Hepatic stellate cell (primary cell): Measurements from ENCODE around the gene ACSL1.
"Not testable (repeated sequence)": the region's sequence is repeated elsewhere in the genome, so short reads cannot be mapped to it uniquely, and the experiment has no call there.

ENCODE experiments used
- DNase-seq: peaks from one replicate; pipeline ENCODE4 v3.0.0; 2011; ENCODE audit warnings: low spot score

Gene ACSL1

GRCh38 chr4:184825896-184826690 is at the start of gene ACSL1:
Gene ACSL1, minus strand, starts transcription at chr4:184825968. Its CDS starts 22,454 bp downstream, at chr4:184803514.
- peak; percentile 87 for DNase-seq

- DNase-seq, result no peak
Observed at GRCh38 chr4:184873054-184873453, 47.3 kb upstream of the ACSL1 start.

- no peak for DNase-seq
Observed at GRCh38 chr4:184870718-184871117, 45.0 kb upstream of the ACSL1 start.

GRCh38 chr4:184868623-184869022 is 42.9 kb upstream of the ACSL1 start:
- no peak for DNase-seq

- no peak for DNase-seq
Observed at GRCh38 chr4:184863916-184864315, 38.1 kb upstream of the ACSL1 start.

- no peak for DNase-seq
Observed at GRCh38 chr4:184861047-184861446, 35.3 kb upstream of the ACSL1 start.

GRCh38 chr4:184860018-184860779 is 34.4 kb upstream of the ACSL1 start:
- DNase-seq, result no peak

GRCh38 chr4:184857441-184858121 is 31.8 kb upstream of the ACSL1 start:
- DNase-seq, result no peak

- no peak for DNase-seq
Observed at GRCh38 chr4:184856277-184856609, 30.5 kb upstream of the ACSL1 start.

- DNase-seq, result no peak
Observed at GRCh38 chr4:184854673-184855072, 28.9 kb upstream of the ACSL1 start.

GRCh38 chr4:184853436-184853835 is 27.7 kb upstream of the ACSL1 start:
- no peak for DNase-seq

- no peak for DNase-seq
Observed at GRCh38 chr4:184851886-184852285, 26.1 kb upstream of the ACSL1 start.

GRCh38 chr4:184851200-184851541 is 25.4 kb upstream of the ACSL1 start:
- DNase-seq, result no peak

GRCh38 chr4:184850431-184851199 is 24.8 kb upstream of the ACSL1 start:
- DNase-seq, result no peak

GRCh38 chr4:184850018-184850417 is 24.2 kb upstream of the ACSL1 start:
- DNase-seq, result no peak

GRCh38 chr4:184849185-184849584 is 23.4 kb upstream of the ACSL1 start:
- no peak for DNase-seq

GRCh38 chr4:184848510-184848909 is 22.7 kb upstream of the ACSL1 start:
- no peak for DNase-seq

GRCh38 chr4:184846531-184846930 is 20.8 kb upstream of the ACSL1 start:
- DNase-seq, result no peak

GRCh38 chr4:184845367-184846021 is 19.7 kb upstream of the ACSL1 start:
- DNase-seq, result peak; percentile 11

- DNase-seq, result no peak
Observed at GRCh38 chr4:184844742-184845141, 19.0 kb upstream of the ACSL1 start.

- DNase-seq, result no peak
Observed at GRCh38 chr4:184843984-184844554, 18.3 kb upstream of the ACSL1 start.

- DNase-seq, result not testable (repeated sequence)
Observed at GRCh38 chr4:184839075-184839399, 13.3 kb upstream of the ACSL1 start.
